ENCODE data around the gene DHODH.
"Not testable (repeated sequence)": the region's sequence is repeated elsewhere in the genome, so short reads cannot be mapped to it uniquely, and the experiment has no call there.

Gene DHODH

DNA sequence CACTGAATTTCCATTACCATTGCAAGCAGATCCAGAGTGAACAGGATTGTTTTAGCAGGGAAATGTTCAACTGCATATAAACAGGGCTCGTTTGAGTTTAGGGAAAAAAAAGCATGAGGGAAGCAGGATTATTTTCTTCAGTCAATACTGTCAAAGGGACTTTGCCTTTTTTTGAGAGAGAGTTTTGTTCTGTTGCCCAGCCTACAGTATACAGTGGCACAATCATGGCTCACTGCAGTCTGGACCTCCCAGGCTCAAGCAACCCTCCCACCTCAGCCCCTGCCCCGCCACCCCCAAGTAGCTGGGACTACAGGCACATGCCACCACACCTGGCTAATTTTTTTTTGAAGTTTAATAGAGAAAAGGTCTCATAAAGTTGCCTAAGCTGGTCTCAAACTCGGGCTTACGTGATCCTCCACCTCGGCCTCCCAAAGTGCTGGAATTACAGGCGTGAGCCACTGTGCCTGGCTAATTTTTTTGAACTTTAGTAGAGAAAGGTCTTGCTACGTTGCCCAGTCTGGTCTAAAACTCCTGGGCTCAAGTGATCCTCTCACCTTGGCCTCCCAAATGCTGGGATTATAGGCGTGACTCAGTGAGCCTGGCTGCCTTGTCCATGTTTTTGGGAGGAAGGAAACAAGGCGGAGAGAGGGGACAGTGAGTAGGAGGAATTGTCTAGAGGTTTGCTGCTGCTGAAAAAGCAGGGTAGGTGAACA lies 23.1 kb upstream of the DHODH start:
- H4K20me1 ChIP-seq (ENCODE audit: insufficient read depth, low read length) = no peaks in the 10 kb centered on the region
- peaks cover 4% of the 10 kb centered on the region for H3K27me3 ChIP-seq (ENCODE audit: insufficient read depth, low read length)
- H3K9me3 ChIP-seq (ENCODE audit: low read length) = no peaks in the 10 kb centered on the region
- H3K36me3 ChIP-seq (ENCODE audit: insufficient read depth, low read length) = no peaks in the 10 kb centered on the region
- no peaks in the 10 kb centered on the region for H3K4me1 ChIP-seq (ENCODE audit: insufficient read depth, low read length, severe bottlenecking)
- no peaks in the 10 kb centered on the region for H3K79me2 ChIP-seq (ENCODE audit: insufficient read depth, low read length)
- H3K4me3 ChIP-seq (ENCODE audit: low read depth, low read length, poor library complexity, severe bottlenecking) = no peak overlapping the region
- TF ChIP-seq EZH2 (IDR thresholded peaks at IDR 0.05; ENCODE audit: borderline replicate concordance, low read length) = no peak
- TF ChIP-seq CTCF (IDR thresholded peaks at IDR 0.05; ENCODE audit: low read length) = no peak
- no peak overlapping the region for H3K9ac ChIP-seq (ENCODE audit: low read length)
- no peaks in the 10 kb centered on the region for H3F3A ChIP-seq (ENCODE audit: insufficient read depth, low read length)
- H3K9me2 ChIP-seq (ENCODE audit: low read depth, low read length) = no peaks in the 10 kb centered on the region
- H3K4me2 ChIP-seq (ENCODE audit: low read length) = no peak overlapping the region
- H2AFZ ChIP-seq (ENCODE audit: low read length) = no peak overlapping the region
- H3K27ac ChIP-seq (ENCODE audit: low read depth, low read length, poor library complexity, severe bottlenecking) = no peak overlapping the region

- H3K4me3 ChIP-seq (ENCODE audit: low read depth, low read length, poor library complexity, severe bottlenecking) = no peak overlapping the region
- no peak for TF ChIP-seq EZH2 (IDR thresholded peaks at IDR 0.05; ENCODE audit: borderline replicate concordance, low read length)
- no peak for TF ChIP-seq CTCF (IDR thresholded peaks at IDR 0.05; ENCODE audit: low read length)
Measured at GRCh38 chr16:71986131-71986530, 22.4 kb upstream of the DHODH start.

DNA sequence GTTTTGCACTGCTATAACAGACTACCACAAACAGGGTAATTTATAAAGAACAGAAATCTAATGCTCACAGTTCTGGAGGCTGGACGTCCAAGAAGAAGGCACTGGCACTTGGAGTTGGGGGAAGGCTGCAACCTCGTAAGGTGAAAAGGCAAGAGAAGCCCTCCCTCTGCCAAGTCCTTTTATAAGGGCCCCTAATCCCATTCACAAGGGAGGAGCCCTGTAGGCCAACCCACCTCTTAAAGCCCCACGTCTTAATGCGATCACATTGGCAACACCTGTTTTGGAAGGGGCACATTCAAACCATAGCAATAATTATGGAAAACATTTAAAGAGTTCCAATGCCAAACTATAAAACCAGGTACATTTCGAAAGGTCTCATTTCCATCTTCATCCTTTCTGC lies 13.5 kb upstream of the DHODH start:
- H4K20me1 ChIP-seq (ENCODE audit: insufficient read depth, low read length) = no peaks in the 10 kb centered on the region
- no peaks in the 10 kb centered on the region for H3K9me2 ChIP-seq (ENCODE audit: low read depth, low read length)
- no peaks in the 10 kb centered on the region for H3K27me3 ChIP-seq (ENCODE audit: insufficient read depth, low read length)
- no peaks in the 10 kb centered on the region for H3K36me3 ChIP-seq (ENCODE audit: insufficient read depth, low read length)
- H3K4me3 ChIP-seq (ENCODE audit: low read depth, low read length, poor library complexity, severe bottlenecking) = no peak overlapping the region
- no peaks in the 10 kb centered on the region for H3K4me1 ChIP-seq (ENCODE audit: insufficient read depth, low read length, severe bottlenecking)
- no peaks in the 10 kb centered on the region for H3F3A ChIP-seq (ENCODE audit: insufficient read depth, low read length)
- no peak overlapping the region for H3K4me2 ChIP-seq (ENCODE audit: low read length)
- H3K79me2 ChIP-seq (ENCODE audit: insufficient read depth, low read length) = no peaks in the 10 kb centered on the region
- no peaks in the 10 kb centered on the region for H3K9me3 ChIP-seq (ENCODE audit: low read length)
- H3K9ac ChIP-seq (ENCODE audit: low read length) = no peak overlapping the region
- TF ChIP-seq CTCF (IDR thresholded peaks at IDR 0.05; ENCODE audit: low read length) (no peak), EZH2 (IDR thresholded peaks at IDR 0.05; ENCODE audit: borderline replicate concordance, low read length) (no peak)
- H2AFZ ChIP-seq (ENCODE audit: low read length) = no peak overlapping the region
- no peak overlapping the region for H3K27ac ChIP-seq (ENCODE audit: low read depth, low read length, poor library complexity, severe bottlenecking)

More at GRCh38 chr16:71986131-71986530, 22.4 kb upstream of the DHODH start:
- H3K4me2 ChIP-seq (ENCODE audit: low read length) = no peak overlapping the region
- no peaks in the 10 kb centered on the region; the same call in 1 of the 2 replicates for H3K27me3 ChIP-seq (ENCODE audit: insufficient read depth, low read length)
- H3K9me3 ChIP-seq (ENCODE audit: low read length) = no peaks in the 10 kb centered on the region
- H3K9ac ChIP-seq (ENCODE audit: low read length) = no peak overlapping the region
- H3K4me1 ChIP-seq (ENCODE audit: insufficient read depth, low read length, severe bottlenecking) = no peaks in the 10 kb centered on the region
- H3F3A ChIP-seq (ENCODE audit: insufficient read depth, low read length) = no peaks in the 10 kb centered on the region
- no peaks in the 10 kb centered on the region for H3K9me2 ChIP-seq (ENCODE audit: low read depth, low read length)
- no peak overlapping the region for H3K27ac ChIP-seq (ENCODE audit: low read depth, low read length, poor library complexity, severe bottlenecking)
- no peak overlapping the region for H2AFZ ChIP-seq (ENCODE audit: low read length)
- no peaks in the 10 kb centered on the region for H3K79me2 ChIP-seq (ENCODE audit: insufficient read depth, low read length)
- H3K36me3 ChIP-seq (ENCODE audit: insufficient read depth, low read length) = no peaks in the 10 kb centered on the region
- H4K20me1 ChIP-seq (ENCODE audit: insufficient read depth, low read length) = no peaks in the 10 kb centered on the region

DNA sequence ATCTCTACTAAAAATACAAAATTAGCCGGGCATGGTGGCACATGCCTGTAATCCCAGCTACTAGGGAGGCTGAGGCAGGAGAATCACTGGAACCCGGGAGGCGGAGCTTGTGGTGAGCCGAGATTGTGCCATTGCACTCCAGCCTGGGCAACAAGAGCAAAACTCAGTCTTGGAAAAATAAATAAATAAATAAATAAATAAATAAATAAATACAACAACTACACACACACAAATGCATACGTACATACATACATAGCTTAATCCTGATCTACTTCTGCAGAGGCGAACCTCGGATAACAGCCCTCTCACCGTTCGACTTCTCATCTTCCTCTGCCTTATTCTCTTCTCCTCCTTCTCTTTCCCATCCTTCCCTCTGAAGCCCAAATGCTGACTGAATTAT lies 11.0 kb upstream of the DHODH start:
- not testable (repeated sequence) for H4K20me1 ChIP-seq (ENCODE audit: insufficient read depth, low read length); H3K4me3 ChIP-seq (ENCODE audit: low read depth, low read length, poor library complexity, severe bottlenecking); H3K27me3 ChIP-seq (ENCODE audit: insufficient read depth, low read length); H3K79me2 ChIP-seq (ENCODE audit: insufficient read depth, low read length); H3K27ac ChIP-seq (ENCODE audit: low read depth, low read length, poor library complexity, severe bottlenecking); H3K4me2 ChIP-seq (ENCODE audit: low read length); H3K9ac ChIP-seq (ENCODE audit: low read length); H3K36me3 ChIP-seq (ENCODE audit: insufficient read depth, low read length); H3K9me3 ChIP-seq (ENCODE audit: low read length); H3F3A ChIP-seq (ENCODE audit: insufficient read depth, low read length); H3K9me2 ChIP-seq (ENCODE audit: low read depth, low read length); H3K4me1 ChIP-seq (ENCODE audit: insufficient read depth, low read length, severe bottlenecking); H2AFZ ChIP-seq (ENCODE audit: low read length)

All from OCI-LY1 (cell line).